ENCODE measurements around the gene ZNF503.

- no peak for TF ChIP-seq CTCF (IDR thresholded peaks at IDR 0.05; ENCODE audit: low read depth, low read length)
- TF ChIP-seq EZH2phosphoT487 (IDR thresholded peaks at IDR 0.05; ENCODE audit: low read depth) = no peak
Measured at GRCh38 chr10:75408911-75409885, 7.6 kb upstream of the ZNF503 start.

All from OCI-LY3 (cell line).